ENCODE measurements around the gene HPCAL1. TPM values are rescaled to one million over a fixed set of nuclear protein-coding genes. Genes with fewer than 3 reads are reported as not detected.
"Not testable (repeated sequence)": the region's sequence is repeated elsewhere in the genome, so short reads cannot be mapped to it uniquely, and the experiment has no call there.

HPCAL1 gene
- total RNA-seq, 6 experiments from 2014 or later = 23.1 to 68.8 (median 29.1) TPM

DNA sequence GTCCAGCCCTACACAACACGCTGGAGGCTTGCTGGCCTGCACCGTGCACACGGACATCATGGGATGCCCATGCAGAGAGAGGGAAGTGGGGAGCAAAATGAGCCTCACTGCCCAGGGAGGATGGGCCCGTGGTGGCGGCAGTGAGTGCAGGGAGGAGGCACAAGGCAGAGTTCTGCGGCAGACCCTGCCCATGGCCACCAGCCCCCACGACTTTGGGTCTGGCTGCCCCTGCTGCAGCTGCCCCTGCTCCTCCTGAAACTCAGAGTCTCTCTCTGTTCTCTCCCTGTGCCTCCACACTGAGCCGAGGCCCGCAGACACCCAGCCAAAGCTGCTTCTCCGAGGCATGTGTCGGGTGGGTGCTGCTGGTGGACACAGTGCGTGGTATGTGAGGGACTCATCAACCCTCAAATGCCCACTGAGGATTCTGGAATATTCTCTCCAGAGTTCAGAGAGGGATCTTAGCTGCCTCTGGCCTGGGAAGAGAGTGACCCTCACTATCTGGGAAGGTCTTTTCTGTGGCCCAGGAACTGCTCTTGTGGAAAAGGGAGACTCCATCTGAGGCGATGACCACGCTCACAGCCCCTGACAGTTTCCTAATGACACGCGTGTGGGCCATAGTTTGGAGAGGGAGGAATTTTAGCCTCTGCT is 45.1 kb upstream of the HPCAL1 start:
- DNase-seq = peak in 1 of 3 donors; percentile 33
- Histone ChIP-seq H3K36me3 (no peaks in the 10 kb centered on the region), H3K27me3 (no peaks in the 10 kb centered on the region), H3K9me3 (no peaks in the 10 kb centered on the region), H3K4me3 (no peak overlapping the region), H3K27ac (no peak overlapping the region), H3K4me1 (no peaks in the 10 kb centered on the region)
- WGBS (ENCODE audit: insufficient coverage, low coverage, low lambda C conversion rate, missing lambda C conversion rate) = 82% methylated on average over 6 of the region's 16 CpGs
- TF ChIP-seq POLR2A (IDR thresholded peaks at IDR 0.05) (no peak), CTCF (IDR thresholded peaks at IDR 0.05) (no peak)
- intact Hi-C loops (cut with DNase I) = loop anchor here in 1 of 2 donors (10.0 kb wide), 1 partner anchor 63 kb away; no protein-coding TSS in a partner anchor
- no peak for ATAC-seq

GRCh38 chr2:10258326-10258725 is 44.4 kb upstream of the HPCAL1 start:
- no peaks in the 10 kb centered on the region for H3K36me3 ChIP-seq
- no peak overlapping the region for H3K4me3 ChIP-seq
- 75% methylated on average over 4 of the region's 5 CpGs for WGBS (ENCODE audit: insufficient coverage, low coverage, low lambda C conversion rate, missing lambda C conversion rate)
- H3K9me3 ChIP-seq = no peaks in the 10 kb centered on the region
- no peak overlapping the region for H3K27ac ChIP-seq
- ATAC-seq (no peak), DNase-seq (peak in 1 of 3 donors; percentile 31)
- intact Hi-C loops (cut with DNase I) = loop anchor here in 1 of 2 donors (10.0 kb wide), 1 partner anchor 64 kb away; no protein-coding TSS in a partner anchor
- TF ChIP-seq POLR2A (IDR thresholded peaks at IDR 0.05) (no peak), CTCF (IDR thresholded peaks at IDR 0.05) (no peak)
- H3K27me3 ChIP-seq = no peaks in the 10 kb centered on the region
- H3K4me1 ChIP-seq = no peaks in the 10 kb centered on the region

DNA sequence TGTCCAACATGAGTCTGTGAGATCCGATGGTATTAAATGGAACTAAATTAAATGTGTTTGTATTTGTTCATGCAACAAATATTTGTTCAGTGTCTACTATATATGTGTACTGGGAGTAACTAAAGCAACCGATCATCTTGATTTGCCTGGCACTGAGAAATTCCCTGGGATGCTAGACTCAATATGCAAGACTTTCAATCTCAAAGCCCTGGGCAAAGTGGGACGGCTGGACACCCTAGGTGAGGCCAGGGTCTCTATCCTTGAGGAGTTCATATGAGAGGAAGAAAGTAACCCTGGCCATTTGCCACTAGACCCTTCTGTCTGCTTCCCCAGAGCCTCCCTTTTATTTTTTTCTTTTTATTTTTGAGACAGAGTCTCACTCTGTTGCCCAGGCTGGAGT is 44.0 kb upstream of the HPCAL1 start:
- Histone ChIP-seq H3K27ac (no peak overlapping the region), H3K27me3 (no peaks in the 10 kb centered on the region), H3K4me1 (no peaks in the 10 kb centered on the region), H3K9me3 (no peaks in the 10 kb centered on the region), H3K4me3 (no peak overlapping the region), H3K36me3 (no peaks in the 10 kb centered on the region)
- 70% methylated on average over 3 of the region's 3 CpGs for WGBS (ENCODE audit: insufficient coverage, low coverage, low lambda C conversion rate, missing lambda C conversion rate)
- TF ChIP-seq POLR2A (IDR thresholded peaks at IDR 0.05) (no peak), CTCF (IDR thresholded peaks at IDR 0.05) (no peak)
- DNase-seq (peak in 1 of 3 donors; percentile 5), ATAC-seq (no peak)
- intact Hi-C loops (cut with DNase I) = loop anchor here in 1 of 2 donors (10.0 kb wide), 1 partner anchor 64 kb away; no protein-coding TSS in a partner anchor

DNA sequence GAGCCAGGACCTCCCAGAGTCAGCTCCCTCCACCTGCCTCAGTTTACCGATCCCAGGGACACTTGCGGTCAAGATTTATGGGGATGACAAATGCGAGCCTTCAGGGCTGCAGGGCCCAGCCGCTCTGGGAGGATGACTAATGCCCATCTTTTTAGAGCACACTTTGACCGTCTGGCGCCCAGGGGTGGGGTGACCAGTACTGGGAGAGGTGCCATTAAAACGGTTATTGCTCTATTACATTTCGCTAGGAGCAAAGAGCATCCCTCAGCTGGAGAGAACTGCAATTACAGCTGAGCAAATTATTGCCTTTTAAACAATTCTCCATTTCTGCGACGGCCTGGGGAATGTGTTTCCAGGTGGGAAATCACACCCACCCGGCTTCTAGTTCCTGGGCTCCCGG is 42.6 kb upstream of the HPCAL1 start:
- Histone ChIP-seq H3K9me3 (no peaks in the 10 kb centered on the region), H3K4me3 (no peak overlapping the region), H3K36me3 (no peaks in the 10 kb centered on the region), H3K27ac (no peak overlapping the region), H3K4me1 (no peaks in the 10 kb centered on the region), H3K27me3 (no peaks in the 10 kb centered on the region)
- intact Hi-C loops (cut with DNase I) = no loop called here
- ATAC-seq (peak in 3 of 4 donors; percentile 80 to 95 (median 81)), DNase-seq (peak in 2 of 3 donors; percentile 51 to 76)
- TF ChIP-seq POLR2A (IDR thresholded peaks at IDR 0.05) (no peak), CTCF (IDR thresholded peaks at IDR 0.05) (peak in 2 of 4 donors; percentile 14 to 30)
- 60% methylated on average over 9 of the region's 12 CpGs for WGBS (ENCODE audit: insufficient coverage, low coverage, low lambda C conversion rate, missing lambda C conversion rate)

- H3K36me3 ChIP-seq; H3K4me1 ChIP-seq; H3K27ac ChIP-seq; H3K27me3 ChIP-seq; ATAC-seq; H3K4me3 ChIP-seq; intact Hi-C loops (cut with DNase I); H3K9me3 ChIP-seq; DNase-seq: not testable (repeated sequence)
- WGBS (ENCODE audit: insufficient coverage, low coverage, low lambda C conversion rate, missing lambda C conversion rate) = 71% methylated on average over 4 of the region's 5 CpGs
Observed at GRCh38 chr2:10263526-10263925, 39.2 kb upstream of the HPCAL1 start.

Data from right lobe of liver (tissue), 6 donors.